ENCODE results near the gene C3. TPM values are rescaled to one million over a fixed set of nuclear protein-coding genes. Genes with fewer than 3 reads are reported as not detected.

C3 gene
- total and polyA plus RNA-seq, 2 of the 13 experiments (the other 11 are each of a cell fraction or from before 2014, with no cell fraction given) = 1,455 to 6,272 TPM

GRCh38 chr19:6718741-6719539 lies 1.5 kb downstream of the C3 start (continued):
- TF ChIP-seq MAF1 (CRISPR knock-in tag; IDR thresholded peaks at IDR 0.05; ENCODE audit: borderline replicate concordance) (no peak), CENPT (CRISPR knock-in tag; IDR thresholded peaks at IDR 0.05; ENCODE audit: low read depth) (no peak), ZNF205 (CRISPR knock-in tag; IDR thresholded peaks at IDR 0.05) (no peak), ZNF496 (CRISPR knock-in tag; IDR thresholded peaks at IDR 0.05; ENCODE audit: insufficient replicate concordance) (no peak), ZNF607 (CRISPR knock-in tag; IDR thresholded peaks at IDR 0.05; ENCODE audit: borderline replicate concordance) (peak; percentile 74; the same call in 1 of the 2 replicates), U2AF1 (optimal IDR thresholded peaks at IDR 0.05; ENCODE audit: low read depth, low read length) (no peak), SOX5 (CRISPR knock-in tag; IDR thresholded peaks at IDR 0.05; ENCODE audit: borderline replicate concordance) (0 out of 2 replicates have a peak, but pooled peaks have one; percentile 28), ZNF567 (CRISPR knock-in tag; IDR thresholded peaks at IDR 0.05; ENCODE audit: borderline replicate concordance) (no peak), TFDP2 (CRISPR knock-in tag; IDR thresholded peaks at IDR 0.05) (no peak), ZNF230 (CRISPR knock-in tag; IDR thresholded peaks at IDR 0.05) (no peak), HINFP (CRISPR knock-in tag; IDR thresholded peaks at IDR 0.05; ENCODE audit: low read depth) (no peak), HMG20B (CRISPR knock-in tag; conservative IDR thresholded peaks at IDR 0.05) (no peak), ZNF605 (CRISPR knock-in tag; IDR thresholded peaks at IDR 0.05) (peak; percentile 84), ZBTB39 (CRISPR knock-in tag; IDR thresholded peaks at IDR 0.05) (no peak), ZBTB20 (CRISPR knock-in tag; IDR thresholded peaks at IDR 0.05; ENCODE audit: borderline replicate concordance, low read depth) (no peak), MIER3 (CRISPR knock-in tag; IDR thresholded peaks at IDR 0.05; ENCODE audit: borderline replicate concordance) (no peak), ZNF329 (CRISPR knock-in tag; IDR thresholded peaks at IDR 0.05; ENCODE audit: low read depth) (no peak), POLR2AphosphoS2 (IDR thresholded peaks at IDR 0.05; ENCODE audit: low read depth, low read length) (no peak), FOXO1 (CRISPR knock-in tag; IDR thresholded peaks at IDR 0.05) (no peak), FOXP4 (CRISPR knock-in tag; IDR thresholded peaks at IDR 0.05) (no peak), ZNF737 (CRISPR knock-in tag; IDR thresholded peaks at IDR 0.05; ENCODE audit: borderline replicate concordance) (no peak), XRCC5 (optimal IDR thresholded peaks at IDR 0.05; ENCODE audit: low read length) (no peak), KLF13 (CRISPR knock-in tag; IDR thresholded peaks at IDR 0.05) (no peak), CC2D1A (CRISPR knock-in tag; IDR thresholded peaks at IDR 0.05) (no peak)
